ENCODE data around the gene USH2A.

Gene USH2A

GRCh38 chr1:215648957-215649356 lies 774.3 kb downstream of the USH2A start:
- no peak for DNase-seq (ENCODE audit: low read depth, low spot score)

- no peak for DNase-seq (ENCODE audit: low read depth, low spot score)
Measured at GRCh38 chr1:215647738-215648137, 775.5 kb downstream of the USH2A start.

GRCh38 chr1:215645861-215646260 lies 777.4 kb downstream of the USH2A start:
- no peak for DNase-seq (ENCODE audit: low read depth, low spot score)

GRCh38 chr1:215645182-215645581 lies 778.1 kb downstream of the USH2A start:
- DNase-seq (ENCODE audit: low read depth, low spot score), result no peak

- no peak for DNase-seq (ENCODE audit: low read depth, low spot score)
Measured at GRCh38 chr1:215643592-215644321, 779.5 kb downstream of the USH2A start.

- DNase-seq (ENCODE audit: low read depth, low spot score), result no peak
Measured at GRCh38 chr1:215640429-215641148, 782.7 kb downstream of the USH2A start.

GRCh38 chr1:215637041-215637573 lies 786.1 kb downstream of the USH2A start:
- DNase-seq (ENCODE audit: low read depth, low spot score), result no peak

GRCh38 chr1:215636258-215636965 lies 786.8 kb downstream of the USH2A start:
- DNase-seq (ENCODE audit: low read depth, low spot score), result no peak

GRCh38 chr1:215635827-215636226 lies 787.4 kb downstream of the USH2A start:
- no peak for DNase-seq (ENCODE audit: low read depth, low spot score)

GRCh38 chr1:215631489-215631888 lies 791.8 kb downstream of the USH2A start:
- DNase-seq (ENCODE audit: low read depth, low spot score), result no peak

GRCh38 chr1:215631040-215631439 lies 792.2 kb downstream of the USH2A start:
- no peak for DNase-seq (ENCODE audit: low read depth, low spot score)

- DNase-seq (ENCODE audit: low read depth, low spot score), result no peak
Measured at GRCh38 chr1:215625949-215626348, 797.3 kb downstream of the USH2A start.

- DNase-seq (ENCODE audit: low read depth, low spot score), result no peak
Measured at GRCh38 chr1:215623162-215623561, 800.1 kb downstream of the USH2A start.

- no peak for DNase-seq (ENCODE audit: low read depth, low spot score)
Measured at GRCh38 chr1:215617979-215618378, 805.3 kb downstream of the USH2A start.

- no peak for DNase-seq (ENCODE audit: low read depth, low spot score)
Measured at GRCh38 chr1:215612391-215612790, 810.9 kb downstream of the USH2A start.

GRCh38 chr1:215608646-215609045 lies 814.6 kb downstream of the USH2A start:
- DNase-seq (ENCODE audit: low read depth, low spot score), result no peak

- no peak for DNase-seq (ENCODE audit: low read depth, low spot score)
Measured at GRCh38 chr1:215607412-215607811, 815.8 kb downstream of the USH2A start.

GRCh38 chr1:215606564-215607168 lies 816.6 kb downstream of the USH2A start:
- no peak for DNase-seq (ENCODE audit: low read depth, low spot score)

- no peak for DNase-seq (ENCODE audit: low read depth, low spot score)
Measured at GRCh38 chr1:215606036-215606435, 817.2 kb downstream of the USH2A start.

GRCh38 chr1:215605011-215605621 lies 818.1 kb downstream of the USH2A start:
- no peak for DNase-seq (ENCODE audit: low read depth, low spot score)

GRCh38 chr1:215603319-215603718 lies 819.9 kb downstream of the USH2A start:
- no peak for DNase-seq (ENCODE audit: low read depth, low spot score)

All from ELF-1 (cell line).